Mucosa of gallbladder (tissue), 1 donor: Measurements from ENCODE around the gene KDSR. TPM values are rescaled to one million over a fixed set of nuclear protein-coding genes. Genes with fewer than 3 reads are reported as not detected.
"Not testable (repeated sequence)": the region's sequence is repeated elsewhere in the genome, so short reads cannot be mapped to it uniquely, and the experiment has no call there.

Experiments
- DNase-seq: peaks from one replicate; pipeline ENCODE4 v3.0.0-alpha.2; 2020; ENCODE audit warnings: low spot score
- total RNA-seq: library from RNA; stranded (reverse); gene quantifications from one replicate; pipeline ENCODE4 v1.2.1, GENCODE V29; 2021
- donor health status: DM: no; HTN: no; CAD: no.

The KDSR gene
- total RNA-seq, 1 donor from 2014 or later: 59.4 TPM

DNA sequence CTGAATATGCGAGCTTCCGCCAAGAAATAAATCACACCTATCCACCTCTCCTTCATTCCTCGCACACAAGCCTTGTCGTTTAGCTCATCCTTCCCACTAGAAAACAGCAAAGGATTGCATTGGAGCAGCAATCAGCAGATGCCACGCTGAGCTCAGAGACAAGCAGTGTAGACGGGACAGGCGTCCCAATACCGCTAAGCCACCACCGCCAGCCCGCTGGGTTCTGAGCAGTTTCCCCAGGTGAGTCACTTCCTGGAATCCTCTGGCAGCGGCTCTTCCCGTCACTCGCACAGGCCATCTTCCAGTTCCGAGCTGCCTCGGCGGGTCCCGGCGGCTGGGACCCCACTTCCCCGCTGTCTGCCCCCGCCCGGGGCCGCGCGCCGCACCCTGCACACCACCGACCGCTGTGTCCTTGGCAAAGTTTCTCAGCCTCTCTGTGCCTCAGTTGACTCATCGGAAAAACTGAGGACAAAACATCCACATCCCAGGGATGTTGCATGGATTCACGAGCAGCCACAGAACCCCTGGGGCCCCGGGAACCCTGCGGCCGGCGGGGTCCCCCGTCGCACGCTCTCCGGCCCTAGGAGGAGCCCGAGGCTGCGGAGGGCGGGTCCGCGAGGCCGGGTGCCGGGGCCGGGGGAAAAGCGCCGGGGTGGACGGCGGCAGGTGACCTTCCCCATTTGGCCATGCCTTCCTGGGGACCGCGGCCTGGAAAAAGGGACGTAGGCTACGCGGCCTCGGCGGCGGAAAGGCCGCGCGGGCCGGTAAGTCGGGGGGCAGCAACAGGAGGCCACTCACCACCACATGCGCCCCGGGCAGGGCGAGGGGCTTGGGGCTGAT is 573 bp downstream of the KDSR start:
- DNase-seq: peak; percentile 50

DNA sequence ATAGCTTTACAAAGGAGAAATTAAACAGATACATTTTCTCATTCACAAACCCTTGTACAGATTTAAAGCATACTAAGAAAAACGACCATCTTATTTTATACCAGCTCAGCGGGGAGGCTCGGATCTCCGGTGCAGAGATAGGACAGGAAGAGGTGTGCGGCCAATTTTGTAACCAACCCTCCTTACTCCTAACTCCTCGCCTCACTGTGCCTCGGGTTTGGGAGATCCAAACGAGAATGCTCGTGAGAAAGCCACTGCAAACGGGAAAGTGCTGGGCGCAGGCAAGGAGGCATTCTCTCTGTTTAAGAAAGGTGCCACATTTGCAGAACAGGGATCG is 1.2 kb downstream of the KDSR start:
- no peak for DNase-seq

DNA sequence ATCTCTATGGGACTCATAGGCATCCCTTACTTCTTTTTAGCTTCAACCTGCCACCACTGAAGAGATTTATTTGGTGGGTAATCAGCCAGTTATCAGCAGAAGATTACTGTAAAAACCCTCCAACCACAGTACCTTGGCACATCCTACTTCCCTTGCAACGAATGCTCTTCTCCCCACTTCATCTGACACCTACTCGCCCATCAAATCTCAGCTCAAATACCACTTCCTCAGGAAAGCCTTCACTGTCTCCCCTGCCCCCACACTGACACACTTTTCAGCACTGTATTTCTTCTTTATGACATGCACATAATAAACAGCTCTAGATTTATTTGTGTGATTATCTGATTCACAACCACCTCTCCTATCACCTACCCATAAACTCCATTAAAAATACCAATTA is 3.1 kb downstream of the KDSR start:
- DNase-seq: no peak

DNA sequence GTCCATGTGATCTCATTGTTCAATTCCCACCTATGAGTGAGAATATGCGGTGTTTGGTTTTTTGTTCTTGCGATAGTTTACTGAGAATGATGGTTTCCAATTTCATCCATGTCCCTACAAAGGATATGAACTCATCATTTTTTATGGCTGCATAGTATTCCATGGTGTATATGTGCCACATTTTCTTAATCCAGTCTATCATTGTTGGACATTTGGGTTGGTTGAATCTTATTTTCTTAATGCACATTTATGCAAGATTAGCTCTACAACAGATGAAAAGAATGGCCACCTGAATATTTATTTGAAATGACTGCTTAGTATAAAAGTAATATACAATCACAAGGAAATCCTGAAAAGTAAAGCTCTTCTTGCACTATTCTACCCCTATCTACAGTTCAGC is 3.6 kb downstream of the KDSR start:
- DNase-seq: not testable (repeated sequence)

DNA sequence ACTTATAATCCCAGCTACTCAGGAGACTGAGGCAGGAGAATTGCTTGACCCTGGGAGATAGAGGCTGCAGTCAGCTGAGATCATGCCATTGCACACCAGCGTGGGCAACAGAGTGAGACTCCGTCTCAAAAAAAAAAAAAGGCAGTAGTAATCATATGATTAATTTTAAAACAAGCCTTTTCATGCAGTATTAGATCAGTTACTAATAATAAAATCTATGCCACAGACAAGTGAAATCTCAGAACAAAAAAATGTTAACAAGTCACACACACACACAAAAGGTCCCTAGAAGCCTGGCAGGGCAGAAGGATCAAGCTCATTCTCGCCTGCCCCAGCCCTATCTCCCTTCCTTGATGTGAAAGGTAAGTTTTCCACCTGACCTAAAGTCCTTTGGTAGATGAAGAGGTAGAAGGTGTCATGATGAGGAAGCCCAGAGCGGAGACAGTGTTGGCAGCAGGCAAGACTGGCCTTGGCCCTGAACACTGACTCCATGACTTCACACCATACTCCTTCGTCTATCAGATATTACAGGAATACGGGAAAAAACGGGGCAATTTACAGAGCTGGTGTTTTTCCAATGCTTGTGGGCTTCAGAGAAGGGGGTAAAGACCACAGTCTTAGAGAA is 10.6 kb downstream of the KDSR start:
- no peak for DNase-seq

DNA sequence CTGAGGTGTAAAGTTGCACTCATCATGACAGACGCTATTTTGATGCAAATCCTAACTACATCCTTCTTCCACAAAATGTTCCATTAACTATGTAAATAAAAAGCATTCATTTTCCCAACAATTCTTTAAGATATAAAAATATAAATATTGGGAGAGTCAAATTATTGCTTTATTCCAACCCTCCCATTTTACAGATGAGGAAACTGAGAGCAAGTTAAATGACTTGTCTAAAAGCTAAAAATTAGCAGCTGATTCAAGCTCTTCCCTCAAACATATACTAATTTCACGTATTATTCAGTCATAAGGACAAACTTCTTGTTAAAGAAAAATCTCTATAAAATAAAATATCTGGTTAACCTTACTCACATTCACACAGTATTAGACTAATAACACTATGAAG is 16.8 kb downstream of the KDSR start:
- DNase-seq: no peak

DNA sequence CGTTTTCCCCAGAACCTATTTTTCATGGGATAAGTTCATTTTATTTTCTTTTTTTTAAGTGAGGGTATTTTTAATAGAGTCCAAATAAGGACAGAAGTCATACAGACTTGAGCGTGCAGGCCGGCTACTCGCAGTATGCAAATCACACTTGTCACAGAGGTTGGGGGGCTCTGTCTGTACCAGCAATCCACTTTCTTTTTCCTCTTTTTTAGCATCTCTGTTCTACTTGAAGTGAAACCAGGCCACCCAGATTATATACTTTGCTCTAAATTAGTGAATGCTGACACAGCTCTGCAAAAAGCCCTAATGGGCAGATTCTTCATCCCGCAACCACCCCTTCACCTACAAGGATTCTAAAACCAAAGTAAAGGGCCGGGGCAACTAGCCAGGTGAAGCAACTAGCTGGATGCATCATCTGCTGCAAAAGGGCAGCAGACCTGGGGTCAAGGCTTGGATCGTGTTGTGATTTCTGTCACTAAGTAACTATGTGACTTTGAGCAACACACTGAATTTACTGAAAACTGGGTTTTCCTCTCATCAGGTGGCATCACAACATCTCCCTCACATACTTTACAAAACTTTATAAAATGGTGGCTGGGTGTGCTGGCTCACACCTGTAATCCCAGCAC is 18.4 kb downstream of the KDSR start:
- no peak for DNase-seq

DNA sequence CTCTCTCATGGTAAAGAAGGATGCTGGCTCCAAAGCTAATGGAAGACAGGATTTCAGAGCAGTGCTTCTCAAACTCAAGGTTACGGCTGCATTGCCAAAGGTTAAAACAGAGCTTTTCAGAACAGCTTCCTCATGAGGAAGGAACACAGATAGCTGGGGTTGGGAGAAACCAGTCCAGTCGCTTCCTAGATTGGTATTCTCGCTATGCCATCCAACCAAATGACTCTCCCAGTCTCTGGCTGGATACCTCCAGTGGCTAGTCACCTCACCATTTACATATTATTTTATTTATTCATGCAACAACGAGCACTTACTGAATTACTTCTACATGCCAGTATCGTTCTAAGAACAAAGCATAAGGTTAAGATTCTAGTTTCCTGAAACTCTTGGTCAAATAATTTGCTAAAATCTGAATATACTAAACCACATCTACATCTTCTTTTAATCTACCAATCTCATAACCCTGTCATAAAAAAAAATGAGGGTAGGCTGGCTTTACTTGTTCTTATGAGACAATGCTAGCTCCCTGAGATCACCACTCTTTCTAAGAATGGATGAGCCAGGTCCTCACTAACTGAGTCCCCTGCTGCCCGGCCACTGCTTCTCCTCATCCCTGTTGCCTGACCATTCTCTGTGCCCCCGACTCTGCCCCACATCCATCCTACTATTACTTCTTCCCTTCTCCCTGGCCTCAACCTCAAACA is 20.4 kb downstream of the KDSR start:
- no peak for DNase-seq

DNA sequence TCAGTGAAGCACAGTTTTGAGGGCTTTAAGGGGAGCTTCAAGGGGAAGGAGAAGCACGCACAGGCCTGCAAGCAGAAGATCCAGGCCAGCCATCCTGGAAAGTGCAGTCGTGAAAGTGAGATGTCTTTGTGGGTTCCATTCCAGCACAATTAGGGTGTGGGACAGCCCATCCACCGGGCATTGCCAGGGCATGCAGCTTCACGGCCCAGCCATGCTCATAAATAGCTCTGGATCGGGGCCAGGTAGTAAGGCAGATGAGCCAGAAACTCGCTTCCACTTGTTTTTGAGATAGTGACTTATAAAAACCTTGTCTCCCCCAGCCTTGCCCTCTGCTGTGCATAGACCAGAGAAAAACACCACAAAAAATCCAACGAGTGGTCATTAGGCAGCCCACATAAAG is 21.0 kb downstream of the KDSR start:
- DNase-seq: no peak

DNA sequence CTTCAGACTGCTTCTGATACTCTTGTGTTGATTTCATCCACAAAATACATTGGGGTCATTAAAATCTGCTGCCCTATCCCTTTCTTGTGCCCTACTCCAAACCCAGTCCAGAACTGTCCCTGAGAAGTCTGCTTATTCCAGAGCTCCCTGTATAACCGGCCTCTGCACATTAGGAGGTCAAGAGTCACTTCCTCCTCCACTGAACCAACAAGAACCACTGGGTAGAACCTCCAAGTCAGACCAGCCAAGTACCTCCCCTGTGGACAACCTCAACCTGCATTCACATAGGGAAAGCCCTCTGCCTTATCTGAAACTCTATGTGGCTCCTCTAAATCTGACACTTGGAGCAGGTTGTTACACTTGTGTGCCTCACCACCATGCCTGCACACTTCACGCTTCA is 22.1 kb downstream of the KDSR start:
- no peak for DNase-seq

DNA sequence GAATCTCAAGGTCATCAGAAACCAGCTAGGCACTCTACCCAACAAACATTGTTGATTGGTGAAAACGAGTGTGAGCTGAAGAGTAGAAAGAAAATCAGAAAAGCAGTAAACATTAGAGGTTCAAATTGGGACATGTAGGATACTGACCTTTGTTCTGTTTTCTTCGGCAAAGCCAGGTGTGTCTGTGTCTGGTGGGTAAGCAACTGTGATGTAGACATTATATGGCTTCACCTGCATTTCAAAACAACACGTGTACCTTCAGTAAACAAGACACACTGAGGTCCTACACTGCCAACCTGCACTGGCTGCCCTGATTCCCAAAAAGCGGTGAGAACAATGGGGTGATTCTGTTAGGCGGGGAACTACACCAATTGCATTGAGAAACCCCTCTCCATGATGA is 22.7 kb downstream of the KDSR start:
- no peak for DNase-seq

DNA sequence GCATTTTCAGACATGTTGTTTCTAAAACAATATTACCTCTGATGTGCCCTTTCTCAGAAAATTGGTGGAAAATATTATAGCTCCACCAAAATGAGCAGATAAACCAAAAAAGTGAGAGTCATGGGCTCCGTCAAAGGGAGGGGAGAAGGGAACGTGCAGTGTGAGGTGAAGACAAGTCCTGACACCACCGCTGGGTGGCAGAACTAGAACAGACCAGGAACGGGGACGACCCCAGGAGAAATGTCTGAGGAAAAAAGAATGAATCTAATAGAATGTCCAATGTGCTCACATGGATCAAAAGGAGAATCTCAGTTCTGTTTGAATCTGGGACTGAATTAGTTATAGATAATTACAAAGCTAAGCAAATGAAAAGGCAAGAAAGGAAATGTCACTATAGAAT is 24.8 kb downstream of the KDSR start:
- DNase-seq: no peak

DNA sequence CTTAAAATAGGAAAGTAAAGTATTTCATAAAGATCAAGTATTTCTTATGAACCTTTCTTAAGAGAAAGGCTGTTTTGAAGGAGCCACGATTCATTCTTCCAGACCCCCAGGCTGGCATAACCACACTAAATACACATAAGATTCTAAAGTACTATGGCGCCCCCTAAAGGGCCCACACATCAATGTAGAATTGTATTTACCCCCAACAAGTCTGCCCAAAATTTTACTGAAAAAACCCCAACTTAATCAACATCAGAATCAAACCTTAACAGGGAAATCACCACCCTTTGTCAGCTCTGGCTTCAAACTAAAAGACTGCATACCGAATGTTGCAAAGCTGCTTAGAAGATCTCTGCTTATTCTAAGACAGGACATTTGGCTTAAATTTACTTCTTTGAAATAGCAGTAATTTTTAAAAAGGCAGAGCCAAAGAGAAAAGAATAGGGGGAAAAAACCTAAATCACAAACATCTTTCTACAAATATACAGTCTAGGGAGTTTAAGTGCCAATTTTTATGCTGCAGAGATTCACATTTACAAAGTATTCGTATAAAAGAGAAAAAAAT is 27.0 kb downstream of the KDSR start:
- DNase-seq: no peak

DNA sequence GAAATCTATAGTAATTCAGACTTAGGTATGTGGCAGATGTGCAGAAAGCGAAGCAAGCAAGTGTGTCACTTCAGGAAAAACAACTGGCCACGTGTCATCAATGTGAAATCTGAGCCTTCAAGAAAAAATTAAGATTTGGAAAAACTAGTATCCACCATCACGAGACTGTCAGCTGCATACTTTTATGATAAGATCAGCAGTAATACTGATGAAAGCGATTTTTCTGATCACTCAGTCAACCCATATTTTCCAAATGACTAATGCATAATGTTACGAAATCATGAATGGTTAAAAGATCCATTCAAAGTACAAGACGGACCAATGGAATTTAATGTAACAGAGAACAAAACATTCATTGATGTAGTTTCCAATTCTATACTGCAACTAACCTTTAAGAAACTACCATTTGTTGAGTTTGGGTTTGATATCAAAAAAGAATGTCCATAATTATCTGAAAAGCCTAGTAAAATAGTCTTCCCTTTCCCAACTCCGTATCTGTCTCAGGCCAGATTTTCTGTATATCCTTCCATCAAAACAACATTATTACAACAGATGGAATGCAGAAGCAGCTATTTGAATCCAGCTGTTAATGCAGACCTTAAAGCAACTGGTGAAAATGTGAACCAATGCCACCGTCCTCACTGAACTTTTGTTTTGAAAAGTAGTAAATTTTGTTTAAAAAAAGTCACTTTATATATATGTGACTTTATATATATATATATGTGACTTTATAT is 30.5 kb downstream of the KDSR start:
- no peak for DNase-seq

DNA sequence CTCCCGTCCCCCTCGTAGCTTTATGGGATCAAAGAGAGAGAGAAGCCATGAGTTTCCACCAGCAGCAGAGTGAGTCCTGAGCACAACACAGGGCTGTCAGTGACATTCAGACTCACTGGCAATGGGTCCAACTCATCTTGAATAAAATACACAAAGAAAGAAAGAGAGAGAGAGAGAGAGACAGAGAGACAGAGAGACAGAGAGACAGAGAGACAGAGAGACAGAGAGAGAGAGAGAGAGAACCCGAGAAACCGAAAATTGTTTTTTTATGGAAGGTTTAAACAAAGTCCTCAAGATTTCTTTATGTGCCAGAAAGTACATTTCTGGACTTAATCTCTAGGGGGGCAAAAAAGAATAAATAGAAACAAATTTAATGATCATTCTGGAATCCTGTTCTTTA is 35.9 kb downstream of the KDSR start:
- no peak for DNase-seq

DNA sequence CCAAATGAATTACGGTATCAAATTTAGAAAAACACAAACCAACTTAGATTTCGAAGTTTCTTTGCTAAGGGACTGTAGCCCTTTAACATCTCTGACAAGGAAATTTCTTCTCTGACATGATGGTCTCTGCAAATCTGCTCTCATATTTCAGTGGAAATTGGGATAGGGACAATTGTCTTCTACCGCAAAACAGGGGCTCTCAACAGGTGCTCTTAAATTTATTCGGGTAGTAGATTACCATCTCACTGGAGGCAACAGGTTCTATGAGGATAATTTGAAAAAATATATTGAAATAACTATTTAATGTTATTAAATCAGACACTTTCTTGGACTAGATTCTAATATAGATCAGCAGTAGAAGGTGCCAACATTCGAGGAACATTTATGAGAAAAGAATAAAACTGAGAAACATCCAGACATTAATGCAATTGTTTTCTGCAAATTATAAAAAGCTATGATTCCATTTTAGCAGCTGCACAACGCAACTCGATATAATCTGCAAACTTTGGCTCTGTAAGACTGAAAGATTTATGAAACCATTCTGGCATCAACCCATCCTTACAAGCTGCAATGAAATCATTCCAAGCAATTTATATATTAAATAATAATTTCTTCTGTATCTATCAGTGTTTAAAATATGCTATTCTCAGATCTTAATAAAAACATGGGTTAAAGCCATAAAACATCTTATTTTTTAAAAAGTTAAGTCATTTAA is 37.4 kb downstream of the KDSR start:
- no peak for DNase-seq

DNA sequence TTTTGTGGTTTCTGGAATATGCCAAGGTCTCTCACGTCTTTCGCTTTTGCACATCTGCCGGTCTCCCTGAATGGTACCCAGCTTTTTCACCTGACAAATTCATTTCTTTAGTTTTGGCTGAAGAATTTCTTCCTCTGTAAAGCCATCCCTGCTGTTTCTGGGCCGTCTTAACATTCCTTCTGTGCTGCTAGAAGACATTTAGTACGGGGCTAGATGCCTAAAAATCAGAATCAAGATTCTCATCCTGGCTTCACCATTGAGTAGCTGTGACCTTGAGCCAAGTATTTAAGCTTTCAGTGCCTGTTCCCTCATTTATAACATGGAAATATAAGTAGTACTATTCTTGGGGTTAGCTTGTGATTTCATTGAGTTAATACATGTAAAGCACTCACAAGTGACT is 41.0 kb downstream of the KDSR start:
- no peak for DNase-seq

DNA sequence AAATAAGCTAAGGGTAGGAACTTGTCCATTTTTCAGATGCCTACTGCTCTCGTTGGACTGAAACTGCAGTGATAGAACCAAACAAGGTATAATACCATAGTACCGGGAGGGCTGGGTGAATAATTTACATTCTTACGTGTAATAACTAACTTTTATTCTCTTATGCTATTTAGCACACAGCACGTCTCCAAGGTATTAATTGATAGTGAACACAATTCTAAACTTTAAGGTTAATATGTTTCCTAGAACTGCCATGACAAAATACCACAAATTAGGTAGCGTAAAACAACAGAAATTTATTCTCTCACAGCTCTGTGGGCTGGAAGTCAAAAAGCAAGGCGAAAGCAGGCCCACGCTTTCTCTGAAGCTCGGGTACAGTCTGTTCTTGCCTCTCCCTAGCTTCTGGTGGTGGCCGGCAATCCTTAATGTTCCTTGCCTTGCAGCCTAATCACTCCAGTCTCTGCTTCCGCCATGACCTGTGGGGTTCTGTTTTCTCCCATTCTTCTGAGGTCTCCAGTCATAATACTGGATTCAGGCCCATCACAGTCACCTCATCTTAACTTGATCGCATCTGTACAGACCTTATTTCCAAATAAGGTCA is 41.8 kb downstream of the KDSR start:
- DNase-seq: no peak

DNA sequence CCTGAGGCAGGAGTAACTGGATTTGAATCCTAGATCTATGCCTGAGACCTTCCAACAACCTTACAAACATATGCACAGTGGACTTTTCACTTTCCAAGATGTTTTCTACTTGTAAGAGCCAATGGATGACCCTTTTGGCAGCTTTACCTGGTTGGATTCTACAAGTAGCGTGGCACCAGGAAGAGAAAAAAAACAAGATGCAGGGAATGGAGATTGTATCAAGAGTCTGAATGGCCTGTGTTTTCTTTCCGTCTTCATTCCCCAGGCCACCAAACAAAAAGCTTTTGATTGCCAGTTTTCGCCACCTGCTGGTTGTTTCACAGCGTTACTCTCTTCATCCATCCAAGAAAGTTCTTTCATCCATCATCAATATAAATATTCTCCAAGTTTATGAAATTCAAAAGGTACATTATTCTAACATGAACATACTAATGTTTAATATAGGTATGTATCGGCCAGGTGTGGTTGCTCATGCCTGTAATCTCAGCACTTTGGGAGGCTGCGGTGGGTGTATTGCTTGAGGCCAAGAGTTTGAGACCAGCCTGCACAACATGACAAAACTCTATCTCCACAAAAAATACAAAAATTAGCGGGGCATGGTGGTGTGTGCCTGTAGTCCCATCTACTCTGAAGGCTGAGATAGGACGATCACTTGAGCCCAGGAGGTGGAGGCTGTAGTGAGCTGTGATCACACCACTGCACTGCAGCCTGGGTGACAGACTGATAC is 43.9 kb downstream of the KDSR start:
- DNase-seq: peak; percentile 63

DNA sequence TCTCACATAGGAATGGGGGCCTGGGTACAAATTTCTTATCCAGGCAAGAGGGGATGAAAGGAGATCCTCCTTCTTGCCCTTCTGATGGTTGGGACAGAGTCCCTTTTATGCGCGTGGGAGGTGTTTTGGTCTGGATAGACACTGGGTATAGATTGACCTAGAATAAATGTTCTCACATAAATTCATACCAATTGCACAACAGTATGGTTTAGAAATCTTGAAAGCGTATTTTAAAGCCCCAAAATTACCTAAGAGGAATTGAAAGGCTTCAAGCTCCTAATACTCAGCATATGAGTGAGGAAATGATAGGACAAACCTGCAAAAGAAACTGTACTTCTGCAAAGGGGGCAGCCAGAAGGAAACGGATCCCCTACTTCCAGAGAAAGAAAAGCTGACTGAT is 44.8 kb downstream of the KDSR start:
- DNase-seq: no peak
